ENCODE data around the gene UNC45A. TPM values are rescaled to one million over a fixed set of nuclear protein-coding genes. Genes with fewer than 3 reads are reported as not detected.

The UNC45A gene
- total and polyA plus RNA-seq, 2 donors (not counting 1 experiment from before 2014, with no cell fraction given) = 56.3 to 79.0 TPM

- Mint-ChIP-seq H3K4me3 (no peak overlapping the region), H3K27ac (no peak overlapping the region), H3K27me3 (no peaks in the 10 kb centered on the region), H3K4me1 (no peaks in the 10 kb centered on the region), H3K9me3 (ENCODE audit: insufficient read depth) (no peaks in the 10 kb centered on the region)
- Histone ChIP-seq H3K4me3 (ENCODE audit: control extremely low read depth in 1 of 5, extremely low read depth in 1 of 5, insufficient read depth in 1 of 5, low read depth in 2 of 5, low read length in 4 of 5) (no peak overlapping the region), H3K4me2 (replicated peaks; ENCODE audit: low read depth, low read length, poor library complexity, severe bottlenecking) (no peak overlapping the region), H3K4me1 (ENCODE audit: control insufficient read depth in 2 of 2, insufficient read depth in 2 of 2, low read length in 2 of 2) (no peaks in the 10 kb centered on the region), H3K36me3 (replicated peaks in 1 of 2; ENCODE audit: control extremely low read depth in 1 of 2, control insufficient read depth in 1 of 2, extremely low read depth in 1 of 2, insufficient read depth in 2 of 2, low read length in 1 of 2) (peaks cover 0 to 6% of the 10 kb centered on the region in 2 experiments), H4K20me1 (ENCODE audit: control insufficient read depth, insufficient read depth, low read length, poor library complexity, severe bottlenecking) (no peaks in the 10 kb centered on the region), H3K9ac (ENCODE audit: low read length) (no peak overlapping the region), H2AFZ (ENCODE audit: insufficient read depth, low read depth, low read length, poor library complexity, severe bottlenecking) (no peak overlapping the region), H3K27me3 (replicated peaks in 1 of 4; ENCODE audit: control extremely low read depth in 1 of 4, control insufficient read depth in 3 of 4, insufficient read depth in 4 of 4, low read length in 3 of 4) (no peaks in the 10 kb centered on the region), H3K9me3 (ENCODE audit: control extremely low read depth in 1 of 3, control insufficient read depth in 2 of 3, insufficient read depth in 1 of 3, low read length in 2 of 3) (no peaks in the 10 kb centered on the region), H3K79me2 (ENCODE audit: control insufficient read depth, insufficient read depth, low read length) (no peaks in the 10 kb centered on the region), H3K27ac (ENCODE audit: low read length in 2 of 2) (no peak overlapping the region)
- DNase-seq = no peak
- WGBS (ENCODE audit: insufficient coverage) = no CpG with 5 or more reads among the region's 5 CpGs
- CTCF ChIA-PET = no interaction called here
- intact Hi-C loops (cut with micrococcal nuclease) = no loop called here
- no peak for ATAC-seq (ENCODE audit: low read depth)
- TF ChIP-seq CTCF (IDR thresholded peaks at IDR 0.05) = no peak
- TF ChIP-seq EZH2 (IDR thresholded peaks at IDR 0.05; ENCODE audit: borderline replicate concordance, insufficient read depth, low read depth, low read length, poor library complexity, severe bottlenecking) = no peak
- POLR2A ChIA-PET = interaction anchor here (0.6 kb wide), 1 partner anchor 9 kb away, joined by 3 read pairs; no protein-coding TSS in a partner anchor
These were observed 37.0 kb downstream of the UNC45A start for GRCh38 chr15:90972133-90972532.

- CTCF ChIA-PET = no interaction called here
- no peak overlapping the region for H3K9ac ChIP-seq (ENCODE audit: low read length)
- no peaks in the 10 kb centered on the region for H3K79me2 ChIP-seq (ENCODE audit: control insufficient read depth, insufficient read depth, low read length)
- H3K36me3 ChIP-seq (replicated peaks in 1 of 2; ENCODE audit: control extremely low read depth in 1 of 2, control insufficient read depth in 1 of 2, extremely low read depth in 1 of 2, insufficient read depth in 2 of 2, low read length in 1 of 2) = peaks cover 0 to 5% of the 10 kb centered on the region in 2 experiments
- no peak overlapping the region for H3K4me2 ChIP-seq (replicated peaks; ENCODE audit: low read depth, low read length, poor library complexity, severe bottlenecking)
- no peaks in the 10 kb centered on the region for H4K20me1 ChIP-seq (ENCODE audit: control insufficient read depth, insufficient read depth, low read length, poor library complexity, severe bottlenecking)
- H3K9me3 ChIP-seq (ENCODE audit: control extremely low read depth in 1 of 3, control insufficient read depth in 2 of 3, insufficient read depth in 1 of 3, low read length in 2 of 3) = no peaks in the 10 kb centered on the region
- H3K27ac ChIP-seq (ENCODE audit: low read length in 2 of 2) = no peak overlapping the region
- no peak for ATAC-seq (ENCODE audit: low read depth)
- no peak for TF ChIP-seq CTCF (IDR thresholded peaks at IDR 0.05)
- no peak for TF ChIP-seq EZH2 (IDR thresholded peaks at IDR 0.05; ENCODE audit: borderline replicate concordance, insufficient read depth, low read depth, low read length, poor library complexity, severe bottlenecking)
- Mint-ChIP-seq H3K27me3 (no peaks in the 10 kb centered on the region), H3K4me1 (no peaks in the 10 kb centered on the region), H3K9me3 (ENCODE audit: insufficient read depth) (no peaks in the 10 kb centered on the region), H3K27ac (no peak overlapping the region), H3K4me3 (no peak overlapping the region)
- POLR2A ChIA-PET = no interaction called here
- intact Hi-C loops (cut with micrococcal nuclease) = no loop called here
- no peak overlapping the region for H2AFZ ChIP-seq (ENCODE audit: insufficient read depth, low read depth, low read length, poor library complexity, severe bottlenecking)
- H3K4me1 ChIP-seq (ENCODE audit: control insufficient read depth in 2 of 2, insufficient read depth in 2 of 2, low read length in 2 of 2) = no peaks in the 10 kb centered on the region
- H3K27me3 ChIP-seq (replicated peaks in 1 of 4; ENCODE audit: control extremely low read depth in 1 of 4, control insufficient read depth in 3 of 4, insufficient read depth in 4 of 4, low read length in 3 of 4) = no peaks in the 10 kb centered on the region
- DNase-seq = no peak
- no peak overlapping the region for H3K4me3 ChIP-seq (ENCODE audit: control extremely low read depth in 1 of 5, extremely low read depth in 1 of 5, insufficient read depth in 1 of 5, low read depth in 2 of 5, low read length in 4 of 5)
- WGBS (ENCODE audit: insufficient coverage) = 97% methylated on average over 21 of the region's 21 CpGs
These were observed 39.1 kb downstream of the UNC45A start for GRCh38 chr15:90974216-90974615.
